Lower lobe of right lung (tissue), 2 donors: Measurements from ENCODE around the gene SF3A1. TPM values are rescaled to one million over a fixed set of nuclear protein-coding genes. Genes with fewer than 3 reads are reported as not detected.

Experiments
- ATAC-seq, 2 donors: fragments of 200-7000 bp; cut with Tn5 transposase; one replicate each; pipeline ENCODE4 v1.9.1; 2020 to 2022; ENCODE audit warnings: mild to moderate bottlenecking in 2 of 2, moderate library complexity in 2 of 2
- DNase-seq: peaks from one replicate; pipeline ENCODE4 v3.0.0-alpha.2; 2020
- H3K27ac ChIP-seq: fragments of 200-600 bp; one replicate; pipeline ENCODE4 v1.8.0; 2022
- H3K27me3 ChIP-seq: fragments of 200-600 bp; one replicate; pipeline ENCODE4 v1.8.0; 2022; ENCODE audit warnings: low read depth
- H3K36me3 ChIP-seq: fragments of 200-600 bp; one replicate; pipeline ENCODE4 v1.8.0; 2022; ENCODE audit warnings: mild to moderate bottlenecking
- H3K4me1 ChIP-seq: fragments of 200-600 bp; one replicate; pipeline ENCODE4 v1.8.0; 2022
- H3K4me3 ChIP-seq: fragments of 200-600 bp; one replicate; pipeline ENCODE4 v1.8.0; 2022; ENCODE audit warnings: mild to moderate bottlenecking
- H3K9me3 ChIP-seq: fragments of 200-600 bp; one replicate; pipeline ENCODE4 v1.8.0; 2022
- intact Hi-C: fragments of 100-400 bp; cut with DNase I; formaldehyde crosslinking; loops from one replicate; pipeline ENCODE4 v1.11.0; 2022
- total RNA-seq: library from RNA; stranded (reverse); fragmentation: NEBNext Ultra II Directional; extraction: Animal tissue kit (Norgen Biotek cat#: 25700); gene quantifications from one replicate; pipeline ENCODE4 v1.2.1, GENCODE V29; 2021
- TF ChIP-seq, protein P1 (sequence below): fragments of 200-600 bp; IDR thresholded peaks from one replicate; pipeline ENCODE4 v1.8.0; 2022; ENCODE audit warnings: antibody characterized with exemption, mild to moderate bottlenecking
- donor health status: DM: no; HTN: yes; CAD: no; lungs with severe emphysema.

SF3A1 gene
- total RNA-seq, 1 donor from 2014 or later, result 162 TPM

DNA sequence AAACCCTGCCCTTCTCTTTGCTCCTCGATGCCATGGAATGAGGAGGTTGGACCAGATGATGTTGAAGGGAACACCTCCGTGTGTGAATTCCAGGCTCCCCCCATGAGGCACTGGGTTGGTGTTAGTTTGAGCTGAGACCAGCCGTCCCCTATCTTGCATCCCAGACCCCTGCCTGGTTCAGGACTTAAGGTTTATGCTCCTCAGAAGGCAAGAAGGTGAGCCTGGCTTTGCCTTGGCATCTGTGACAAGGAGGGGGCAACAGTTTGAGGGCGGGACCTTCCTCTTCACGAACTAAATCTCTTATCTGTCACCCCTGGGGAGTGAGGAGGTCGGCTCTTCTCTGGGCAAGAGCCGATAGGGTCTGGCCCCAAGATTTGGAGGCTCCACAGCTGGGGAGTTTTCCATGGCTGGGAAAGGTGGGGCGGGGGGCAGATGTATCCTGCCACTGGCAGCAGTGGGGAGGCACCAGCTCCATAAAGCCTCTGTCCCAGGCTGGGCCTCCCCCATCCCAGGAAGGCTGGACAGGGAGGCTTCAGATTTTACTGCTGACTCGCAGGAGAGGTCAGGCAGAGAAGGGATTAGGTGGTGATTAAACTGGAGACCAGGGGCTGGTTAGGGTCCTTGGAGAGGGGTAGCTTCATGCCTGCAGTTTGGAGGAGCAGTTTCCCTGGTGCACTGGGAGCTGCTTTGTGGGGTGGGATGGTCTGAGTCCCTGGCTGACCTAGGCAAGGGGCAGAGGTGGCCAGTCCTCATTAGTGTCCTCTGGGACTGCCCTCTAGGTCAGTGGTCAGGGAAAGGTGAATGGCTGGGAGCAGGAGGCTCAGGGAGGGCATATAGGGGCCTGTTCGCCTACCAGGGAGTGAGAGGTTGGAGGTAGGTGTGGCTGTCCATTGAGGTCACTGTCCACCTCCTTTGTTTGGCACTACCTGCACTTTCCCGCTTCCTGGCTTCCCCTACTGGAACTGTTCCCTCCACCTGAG is 41.3 kb upstream of the SF3A1 start:
- Histone ChIP-seq H3K36me3 (no peaks in the 10 kb centered on the region), H3K27me3 (peaks cover 22% of the 10 kb centered on the region), H3K4me3 (peak overlapping the region; percentile 69), H3K9me3 (no peaks in the 10 kb centered on the region), H3K4me1 (peaks cover 35% of the 10 kb centered on the region), H3K27ac (no peak overlapping the region)
- TF ChIP-seq, protein P1, sequence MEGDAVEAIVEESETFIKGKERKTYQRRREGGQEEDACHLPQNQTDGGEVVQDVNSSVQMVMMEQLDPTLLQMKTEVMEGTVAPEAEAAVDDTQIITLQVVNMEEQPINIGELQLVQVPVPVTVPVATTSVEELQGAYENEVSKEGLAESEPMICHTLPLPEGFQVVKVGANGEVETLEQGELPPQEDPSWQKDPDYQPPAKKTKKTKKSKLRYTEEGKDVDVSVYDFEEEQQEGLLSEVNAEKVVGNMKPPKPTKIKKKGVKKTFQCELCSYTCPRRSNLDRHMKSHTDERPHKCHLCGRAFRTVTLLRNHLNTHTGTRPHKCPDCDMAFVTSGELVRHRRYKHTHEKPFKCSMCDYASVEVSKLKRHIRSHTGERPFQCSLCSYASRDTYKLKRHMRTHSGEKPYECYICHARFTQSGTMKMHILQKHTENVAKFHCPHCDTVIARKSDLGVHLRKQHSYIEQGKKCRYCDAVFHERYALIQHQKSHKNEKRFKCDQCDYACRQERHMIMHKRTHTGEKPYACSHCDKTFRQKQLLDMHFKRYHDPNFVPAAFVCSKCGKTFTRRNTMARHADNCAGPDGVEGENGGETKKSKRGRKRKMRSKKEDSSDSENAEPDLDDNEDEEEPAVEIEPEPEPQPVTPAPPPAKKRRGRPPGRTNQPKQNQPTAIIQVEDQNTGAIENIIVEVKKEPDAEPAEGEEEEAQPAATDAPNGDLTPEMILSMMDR, result no peak
- intact Hi-C loops, result no loop called here
- DNase-seq (no peak), ATAC-seq (peak in 1 of 2 donors; percentile 9)

DNA sequence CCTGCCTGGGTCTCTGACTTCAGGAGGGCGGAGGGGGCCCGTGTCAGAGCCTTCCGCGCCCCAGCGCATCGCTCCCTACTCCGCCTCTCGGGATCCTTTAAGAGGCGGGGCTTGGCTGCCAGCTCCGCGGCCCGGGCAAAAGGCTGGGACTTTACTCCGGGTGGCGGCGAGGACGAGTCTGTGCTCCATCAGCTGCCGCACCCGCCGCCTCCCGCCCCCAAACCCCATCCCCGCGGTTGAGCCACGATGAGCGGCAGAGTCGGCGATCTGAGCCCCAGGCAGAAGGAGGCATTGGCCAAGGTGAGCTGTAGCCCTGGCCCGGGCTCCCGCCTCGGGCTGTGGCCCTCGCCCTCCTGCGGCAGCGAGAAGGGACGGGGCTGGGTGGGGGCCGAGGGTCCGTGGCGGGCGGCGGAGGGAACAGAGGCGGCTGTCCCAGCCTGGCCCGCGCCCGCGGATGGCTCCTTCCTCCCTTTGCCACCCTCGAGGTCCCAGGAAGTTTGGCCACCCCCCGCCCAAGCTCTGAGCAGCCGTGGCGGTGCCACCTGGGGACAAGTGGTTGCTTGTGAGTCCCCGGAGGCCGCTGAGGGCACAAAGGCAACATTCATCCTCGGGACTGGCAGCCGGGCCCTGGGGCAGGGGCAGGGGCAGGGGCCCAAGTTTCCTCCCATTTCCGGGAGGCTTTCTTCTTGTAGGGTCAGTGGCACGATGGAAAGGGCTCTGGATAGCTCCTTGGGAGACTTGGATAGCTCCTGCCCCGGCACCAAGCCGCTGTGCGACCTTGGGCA is 40.4 kb upstream of the SF3A1 start, which contains the start of gene SEC14L2:
TSS of gene SEC14L2 (plus strand) at position 148 of the 785 bp plus-strand sequence. CDS start at position 247, 99 bp downstream.
- ATAC-seq, result peak; percentile 81 to 89
- TF ChIP-seq, protein P1, result no peak
- Histone ChIP-seq H3K4me1 (peaks cover 43% of the 10 kb centered on the region), H3K27ac (no peak within 1 kb of the TSS), H3K27me3 (peaks cover 22% of the 10 kb centered on the region), H3K9me3 (no peaks in the 10 kb centered on the region), H3K36me3 (no peaks in the 10 kb centered on the region), H3K4me3 (peak within 1 kb of the TSS; percentile 69)
- DNase-seq, result peak; percentile 78
- intact Hi-C loops, result no loop called here

DNA sequence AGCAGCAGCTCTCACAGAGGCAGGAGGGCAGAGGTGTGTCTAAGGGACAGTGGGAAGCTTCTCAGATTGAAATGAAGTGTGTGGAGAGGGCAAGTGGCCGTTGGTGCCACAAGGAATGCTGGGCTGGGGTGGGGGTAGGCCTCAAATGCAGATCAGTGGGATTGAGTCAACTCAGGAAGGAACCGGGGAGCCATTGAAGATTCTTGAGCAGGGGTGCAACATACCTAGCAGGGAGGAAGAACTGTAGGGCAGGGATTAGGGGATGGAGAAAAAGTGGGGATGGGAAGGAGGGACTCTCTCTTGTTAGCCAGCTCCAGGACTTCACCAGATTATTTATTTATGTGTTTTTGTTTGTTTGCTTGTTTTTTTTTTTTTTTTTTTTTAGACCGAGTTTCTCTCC is 37.2 kb upstream of the SF3A1 start:
- H3K4me1 ChIP-seq, result peaks cover 42% of the 10 kb centered on the region
- TF ChIP-seq, protein P1, result no peak
- H3K36me3 ChIP-seq, result no peaks in the 10 kb centered on the region
- ATAC-seq, result no peak
- H3K9me3 ChIP-seq, result no peaks in the 10 kb centered on the region
- intact Hi-C loops, result no loop called here
- no peak for DNase-seq
- H3K4me3 ChIP-seq, result no peak overlapping the region
- H3K27me3 ChIP-seq, result peaks cover 20% of the 10 kb centered on the region
- no peak overlapping the region for H3K27ac ChIP-seq

DNA sequence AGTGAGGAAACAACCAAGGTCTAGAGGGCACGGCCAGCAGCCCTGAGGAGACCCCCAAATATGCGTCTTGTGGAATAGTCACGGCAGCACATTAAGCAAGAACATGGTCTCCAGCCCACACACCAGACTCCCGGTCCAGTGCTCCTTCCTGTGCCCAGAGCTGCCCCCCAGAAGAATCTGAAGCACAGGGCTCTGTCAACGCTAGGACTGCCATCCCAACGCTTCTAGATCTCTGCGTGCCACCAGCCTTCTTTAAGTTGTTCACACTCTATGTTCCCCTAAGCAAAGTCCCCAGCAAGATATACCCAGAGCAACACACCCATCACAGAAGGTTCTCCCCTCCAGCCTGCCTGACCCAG is 36.6 kb upstream of the SF3A1 start:
- intact Hi-C loops, result no loop called here
- no peaks in the 10 kb centered on the region for H3K36me3 ChIP-seq
- H3K4me3 ChIP-seq, result no peak overlapping the region
- peaks cover 36% of the 10 kb centered on the region for H3K4me1 ChIP-seq
- H3K27me3 ChIP-seq, result peaks cover 14% of the 10 kb centered on the region
- TF ChIP-seq, protein P1, result no peak
- peak overlapping the region; percentile 46 for H3K27ac ChIP-seq
- DNase-seq (no peak), ATAC-seq (no peak)
- no peaks in the 10 kb centered on the region for H3K9me3 ChIP-seq

DNA sequence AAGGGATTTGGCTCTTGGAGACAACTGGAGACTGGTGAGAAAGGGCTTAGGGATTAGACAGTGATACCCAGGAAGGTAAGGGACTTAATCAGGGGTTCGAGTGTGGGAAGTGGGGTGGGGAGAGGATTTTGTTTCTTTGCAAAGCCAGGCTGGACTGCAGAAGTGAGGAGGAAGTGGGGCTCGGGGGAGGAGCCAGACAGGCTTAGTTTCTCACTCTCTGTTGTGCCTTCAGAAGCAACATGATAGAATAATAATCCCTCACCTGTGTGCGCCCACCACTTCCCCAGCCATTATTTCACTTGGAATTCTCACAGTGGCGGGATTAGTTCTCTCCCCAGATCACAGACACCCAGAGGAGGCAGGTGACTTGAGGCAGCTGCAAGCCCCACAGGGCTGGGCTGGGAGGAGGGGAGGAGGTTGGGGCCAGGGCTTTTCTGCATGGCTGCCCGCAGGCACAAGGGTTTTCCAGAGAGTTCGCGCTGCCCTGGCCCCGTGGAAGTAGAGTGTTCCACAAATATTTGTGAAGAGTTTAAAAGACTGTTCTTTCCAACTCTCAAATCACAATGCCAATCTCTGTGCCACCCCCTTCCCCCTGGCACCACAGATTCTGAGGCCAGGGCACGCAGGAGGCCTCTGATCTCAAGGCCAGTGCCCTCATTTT is 36.1 kb upstream of the SF3A1 start:
- H3K4me1 ChIP-seq, result peaks cover 31% of the 10 kb centered on the region
- peak in 1 of 2 donors; percentile 32 for ATAC-seq
- H3K36me3 ChIP-seq, result no peaks in the 10 kb centered on the region
- peaks cover 13% of the 10 kb centered on the region for H3K27me3 ChIP-seq
- DNase-seq, result no peak
- peak overlapping the region; percentile 46 for H3K27ac ChIP-seq
- intact Hi-C loops, result no loop called here
- no peak overlapping the region for H3K4me3 ChIP-seq
- TF ChIP-seq, protein P1, result no peak
- H3K9me3 ChIP-seq, result no peaks in the 10 kb centered on the region
